NCI-H774 (cell line): Measurements from ENCODE around the gene SPINT1.

Source experiments
- DNase-seq: peaks from one replicate; lab custom pipeline; 2025; lab: John Stamatoyannopoulos, UW

SPINT1 gene

DNA sequence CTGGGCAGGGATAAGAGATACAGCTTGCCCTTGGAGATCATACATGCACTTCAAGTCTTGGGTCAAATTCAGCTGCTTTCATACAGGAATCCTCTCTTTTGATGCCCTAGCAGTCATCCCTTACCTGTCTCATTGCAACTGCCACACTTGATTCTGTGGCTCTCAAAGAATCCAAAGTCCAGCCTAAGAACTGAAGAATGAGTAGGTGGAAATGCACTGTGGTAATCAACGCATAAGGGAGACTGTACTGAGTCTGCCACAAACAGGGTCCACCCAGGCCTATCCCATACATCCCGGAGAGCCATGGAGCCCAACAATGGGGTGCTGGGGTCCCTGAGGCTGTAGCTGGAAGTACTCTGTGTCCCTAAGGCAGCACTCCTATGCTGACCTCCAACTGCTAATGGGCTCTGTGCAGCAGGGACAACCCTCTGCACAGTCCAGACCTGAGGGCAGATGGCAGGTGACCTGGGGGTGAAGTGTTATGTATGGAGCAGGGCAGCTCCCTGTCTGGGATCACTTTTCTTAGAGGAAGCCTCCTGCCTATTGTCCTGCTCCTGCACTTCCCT is 48.7 kb downstream of the SPINT1 start:
- DNase-seq, result no peak

DNA sequence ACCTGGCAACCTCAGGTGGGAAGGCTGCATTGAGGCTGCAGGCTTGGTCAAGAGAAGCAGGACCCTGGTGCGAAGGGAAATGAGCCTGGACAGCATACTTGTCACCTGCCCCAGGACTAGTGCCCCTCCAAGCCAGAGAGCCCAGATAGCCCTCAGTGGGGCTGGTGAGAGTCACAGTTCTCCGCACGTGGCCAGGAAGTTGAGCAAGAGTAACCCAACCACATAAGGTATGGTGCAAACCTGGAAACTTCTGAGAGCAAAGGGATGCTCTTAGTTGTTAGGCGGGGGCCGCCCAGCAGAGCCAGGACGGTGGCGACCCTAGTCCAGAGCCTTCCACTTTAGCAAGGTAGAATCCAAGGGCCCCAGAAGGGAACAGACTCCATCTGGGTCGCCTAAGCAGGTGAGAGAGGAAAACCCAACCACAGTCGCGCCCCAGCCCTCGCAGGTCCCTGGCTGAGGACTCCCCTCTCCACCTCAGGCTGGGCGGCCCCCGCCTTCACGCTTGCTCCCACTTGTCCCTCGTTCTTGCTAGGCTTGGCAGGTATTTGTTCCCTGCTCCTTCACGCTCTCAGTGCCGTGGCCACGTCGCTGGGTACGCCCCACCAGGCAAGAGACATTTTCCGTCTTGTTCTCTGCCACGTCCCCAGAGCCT is 49.3 kb downstream of the SPINT1 start:
- no peak for DNase-seq

DNA sequence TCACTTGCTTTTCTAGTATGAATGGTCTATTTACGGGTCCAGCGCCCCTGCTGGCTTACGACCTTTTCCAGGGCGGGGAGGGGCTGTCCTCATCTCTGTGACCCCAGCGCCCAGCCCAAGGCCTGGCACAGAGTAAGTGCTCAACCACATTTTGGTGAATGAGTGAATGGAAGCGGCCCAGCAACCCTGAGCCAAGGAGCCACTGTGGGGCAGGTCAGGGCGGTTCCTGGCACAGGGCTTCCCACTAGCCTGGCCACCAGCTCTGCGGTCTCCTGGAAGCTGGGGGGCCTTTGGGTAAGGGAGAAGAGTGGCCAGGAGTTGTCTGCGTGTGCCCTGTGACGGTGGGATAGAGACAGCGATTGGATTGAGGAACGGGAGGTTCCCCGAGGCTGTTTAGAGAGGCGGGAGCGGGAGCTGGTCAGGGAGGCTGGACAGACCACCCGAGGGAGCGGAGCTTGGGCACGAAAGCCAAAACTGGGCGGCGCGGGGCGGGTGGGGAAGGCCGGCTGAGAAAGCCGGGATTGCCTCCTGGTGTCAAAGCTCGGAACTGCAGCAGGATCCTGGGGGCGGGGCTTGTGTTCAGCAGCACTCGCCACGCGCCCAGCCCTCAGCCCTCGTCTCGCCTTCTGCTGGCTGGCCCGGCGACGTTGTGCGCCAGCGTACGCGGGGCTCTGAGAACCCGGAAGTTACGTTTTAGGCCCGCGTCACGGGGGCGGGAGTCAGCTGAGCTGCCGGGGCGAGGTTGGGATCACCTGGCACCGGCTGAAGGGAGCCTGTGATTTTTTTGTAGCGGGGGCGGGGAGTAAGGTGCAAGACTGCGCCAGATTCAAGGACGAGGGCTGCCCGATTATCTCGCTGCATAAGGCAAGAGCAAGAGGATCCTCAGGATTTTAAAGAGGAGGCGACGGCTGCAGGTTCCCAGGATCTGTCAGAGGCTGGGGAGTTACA is 50.2 kb downstream of the SPINT1 start, which contains the start of gene VPS18:
VPS18 (plus strand) TSS at position 718 of the 948 bp plus-strand sequence. CDS start 319 bp downstream, outside the sequence.
- peak; percentile 96 for DNase-seq

DNA sequence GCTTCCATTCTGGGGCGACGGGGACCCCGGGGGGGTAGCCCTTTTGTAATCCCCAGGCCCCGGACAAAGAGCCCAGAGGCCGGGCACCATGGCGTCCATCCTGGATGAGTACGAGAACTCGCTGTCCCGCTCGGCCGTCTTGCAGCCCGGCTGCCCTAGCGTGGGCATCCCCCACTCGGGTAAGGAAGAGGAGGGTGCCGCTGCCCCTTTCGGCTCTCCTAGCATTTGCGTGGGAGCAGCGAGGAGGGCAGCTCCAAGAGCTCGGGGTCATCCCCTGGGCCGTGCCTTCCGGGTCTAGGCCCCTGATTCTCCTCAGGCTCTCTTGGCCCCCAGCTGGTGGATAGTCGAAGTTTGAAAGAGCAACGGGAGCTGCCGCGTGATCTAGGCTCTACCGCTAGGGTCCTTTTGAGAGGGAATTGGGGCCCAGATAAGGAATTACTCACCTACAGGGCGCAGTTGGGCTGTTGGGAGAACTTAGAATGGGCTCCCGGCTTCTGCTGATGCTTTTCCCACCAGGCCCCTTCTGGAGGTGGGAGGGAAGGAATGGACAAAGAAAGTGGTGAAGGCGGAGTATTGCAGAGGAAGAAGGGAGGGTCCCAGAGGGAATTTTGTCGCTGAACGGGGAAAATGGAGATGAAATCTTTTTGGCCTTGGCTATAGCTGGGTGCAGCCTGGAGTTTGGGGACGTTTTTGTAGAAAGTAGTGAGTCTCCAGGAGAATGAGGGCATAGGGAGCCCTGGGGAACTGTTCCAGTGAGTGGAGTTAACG is 51.0 kb downstream of the SPINT1 start:
- no peak for DNase-seq

DNA sequence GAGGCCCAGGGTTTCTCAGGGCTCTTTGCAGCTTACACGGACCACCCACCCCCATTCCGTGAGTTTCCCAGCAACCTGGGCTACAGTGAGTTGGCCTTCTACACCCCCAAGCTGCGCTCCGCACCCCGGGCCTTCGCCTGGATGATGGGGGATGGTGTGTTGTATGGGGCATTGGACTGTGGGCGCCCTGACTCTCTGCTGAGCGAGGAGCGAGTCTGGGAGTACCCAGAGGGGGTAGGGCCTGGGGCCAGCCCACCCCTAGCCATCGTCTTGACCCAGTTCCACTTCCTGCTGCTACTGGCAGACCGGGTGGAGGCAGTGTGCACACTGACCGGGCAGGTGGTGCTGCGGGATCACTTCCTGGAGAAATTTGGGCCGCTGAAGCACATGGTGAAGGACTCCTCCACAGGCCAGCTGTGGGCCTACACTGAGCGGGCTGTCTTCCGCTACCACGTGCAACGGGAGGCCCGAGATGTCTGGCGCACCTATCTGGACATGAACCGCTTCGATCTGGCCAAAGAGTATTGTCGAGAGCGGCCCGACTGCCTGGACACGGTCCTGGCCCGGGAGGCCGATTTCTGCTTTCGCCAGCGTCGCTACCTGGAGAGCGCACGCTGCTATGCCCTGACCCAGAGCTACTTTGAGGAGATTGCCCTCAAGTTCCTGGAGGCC is 55.8 kb downstream of the SPINT1 start:
- DNase-seq, result no peak

DNA sequence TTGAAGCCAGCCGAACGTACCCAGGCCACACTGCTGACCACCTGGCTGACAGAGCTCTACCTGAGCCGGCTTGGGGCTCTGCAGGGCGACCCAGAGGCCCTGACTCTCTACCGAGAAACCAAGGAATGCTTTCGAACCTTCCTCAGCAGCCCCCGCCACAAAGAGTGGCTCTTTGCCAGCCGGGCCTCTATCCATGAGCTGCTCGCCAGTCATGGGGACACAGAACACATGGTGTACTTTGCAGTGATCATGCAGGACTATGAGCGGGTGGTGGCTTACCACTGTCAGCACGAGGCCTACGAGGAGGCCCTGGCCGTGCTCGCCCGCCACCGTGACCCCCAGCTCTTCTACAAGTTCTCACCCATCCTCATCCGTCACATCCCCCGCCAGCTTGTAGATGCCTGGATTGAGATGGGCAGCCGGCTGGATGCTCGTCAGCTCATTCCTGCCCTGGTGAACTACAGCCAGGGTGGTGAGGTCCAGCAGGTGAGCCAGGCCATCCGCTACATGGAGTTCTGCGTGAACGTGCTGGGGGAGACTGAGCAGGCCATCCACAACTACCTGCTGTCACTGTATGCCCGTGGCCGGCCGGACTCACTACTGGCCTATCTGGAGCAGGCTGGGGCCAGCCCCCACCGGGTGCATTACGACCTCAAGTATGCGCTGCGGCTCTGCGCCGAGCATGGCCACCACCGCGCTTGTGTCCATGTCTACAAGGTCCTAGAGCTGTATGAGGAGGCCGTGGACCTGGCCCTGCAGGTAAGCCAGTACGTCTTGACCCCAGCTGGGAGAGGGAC is 56.6 kb downstream of the SPINT1 start:
- DNase-seq, result no peak

DNA sequence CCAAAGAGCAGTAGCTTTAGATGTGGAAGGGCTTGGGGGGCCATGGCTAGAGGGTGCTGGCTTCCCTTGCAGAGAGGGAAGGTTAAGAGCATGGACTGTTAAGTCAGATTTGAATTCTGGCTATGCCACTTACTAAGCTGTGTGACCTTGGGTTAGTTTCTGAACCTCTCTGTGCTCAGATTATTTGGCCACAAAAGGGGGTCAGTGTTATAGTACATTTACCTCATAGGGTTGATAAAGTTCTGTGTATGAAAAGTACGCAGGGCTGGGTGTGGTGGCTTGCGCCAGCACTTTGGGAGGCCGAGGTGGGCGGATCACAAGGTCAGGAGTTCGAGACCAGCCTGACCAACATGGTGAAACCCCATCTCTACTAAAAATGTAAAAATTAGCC is 57.2 kb downstream of the SPINT1 start:
- no peak for DNase-seq

DNA sequence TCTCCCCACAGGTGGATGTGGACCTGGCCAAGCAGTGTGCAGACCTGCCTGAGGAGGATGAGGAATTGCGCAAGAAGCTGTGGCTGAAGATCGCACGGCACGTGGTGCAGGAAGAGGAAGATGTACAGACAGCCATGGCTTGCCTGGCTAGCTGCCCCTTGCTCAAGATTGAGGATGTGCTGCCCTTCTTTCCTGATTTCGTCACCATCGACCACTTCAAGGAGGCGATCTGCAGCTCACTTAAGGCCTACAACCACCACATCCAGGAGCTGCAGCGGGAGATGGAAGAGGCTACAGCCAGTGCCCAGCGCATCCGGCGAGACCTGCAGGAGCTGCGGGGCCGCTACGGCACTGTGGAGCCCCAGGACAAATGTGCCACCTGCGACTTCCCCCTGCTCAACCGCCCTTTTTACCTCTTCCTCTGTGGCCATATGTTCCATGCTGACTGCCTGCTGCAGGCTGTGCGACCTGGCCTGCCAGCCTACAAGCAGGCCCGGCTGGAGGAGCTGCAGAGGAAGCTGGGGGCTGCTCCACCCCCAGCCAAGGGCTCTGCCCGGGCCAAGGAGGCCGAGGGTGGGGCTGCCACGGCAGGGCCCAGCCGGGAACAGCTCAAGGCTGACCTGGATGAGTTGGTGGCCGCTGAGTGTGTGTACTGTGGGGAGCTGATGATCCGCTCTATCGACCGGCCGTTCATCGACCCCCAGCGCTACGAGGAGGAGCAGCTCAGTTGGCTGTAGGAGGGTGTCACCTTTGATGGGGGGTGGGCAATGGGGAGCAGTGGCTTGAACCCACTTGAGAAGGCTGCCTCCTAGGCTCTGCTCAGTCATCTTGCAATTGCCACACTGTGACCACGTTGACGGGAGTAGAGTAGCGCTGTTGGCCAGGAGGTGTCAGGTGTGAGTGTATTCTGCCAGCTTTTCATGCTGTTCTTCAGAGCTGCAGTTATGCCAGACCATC is 59.0 kb downstream of the SPINT1 start:
- no peak for DNase-seq

DNA sequence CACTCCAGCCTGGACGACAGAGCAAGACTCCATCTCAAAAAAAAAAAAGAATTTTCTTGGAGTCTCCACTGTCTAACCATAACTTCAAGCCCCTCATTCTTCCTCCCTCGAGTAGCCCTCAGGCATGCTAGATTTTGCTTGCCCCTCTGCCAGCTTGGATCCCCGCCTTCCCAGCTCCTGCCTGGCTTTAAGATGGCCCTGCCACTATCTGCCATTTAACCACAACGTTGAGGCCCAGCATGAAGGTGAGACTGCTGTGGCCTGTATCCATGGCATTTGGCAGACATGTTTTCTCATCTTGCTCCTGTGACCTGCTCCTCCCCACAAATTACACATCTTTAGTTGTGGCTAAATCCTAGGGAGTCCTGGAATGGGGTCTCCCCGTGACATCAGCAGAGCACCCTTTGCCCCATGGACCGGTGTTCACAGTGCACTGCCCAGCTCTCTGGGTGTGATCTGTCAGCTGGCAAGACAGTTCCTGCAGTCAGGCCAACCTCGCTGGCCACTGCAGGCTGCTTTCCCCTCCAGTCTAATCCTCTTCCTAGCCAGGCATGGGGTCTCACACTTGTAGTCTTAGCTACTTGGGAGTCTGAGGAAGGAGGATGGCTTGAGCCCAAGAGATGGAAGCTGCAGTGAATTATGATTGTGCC is 60.8 kb downstream of the SPINT1 start:
- no peak for DNase-seq

DNA sequence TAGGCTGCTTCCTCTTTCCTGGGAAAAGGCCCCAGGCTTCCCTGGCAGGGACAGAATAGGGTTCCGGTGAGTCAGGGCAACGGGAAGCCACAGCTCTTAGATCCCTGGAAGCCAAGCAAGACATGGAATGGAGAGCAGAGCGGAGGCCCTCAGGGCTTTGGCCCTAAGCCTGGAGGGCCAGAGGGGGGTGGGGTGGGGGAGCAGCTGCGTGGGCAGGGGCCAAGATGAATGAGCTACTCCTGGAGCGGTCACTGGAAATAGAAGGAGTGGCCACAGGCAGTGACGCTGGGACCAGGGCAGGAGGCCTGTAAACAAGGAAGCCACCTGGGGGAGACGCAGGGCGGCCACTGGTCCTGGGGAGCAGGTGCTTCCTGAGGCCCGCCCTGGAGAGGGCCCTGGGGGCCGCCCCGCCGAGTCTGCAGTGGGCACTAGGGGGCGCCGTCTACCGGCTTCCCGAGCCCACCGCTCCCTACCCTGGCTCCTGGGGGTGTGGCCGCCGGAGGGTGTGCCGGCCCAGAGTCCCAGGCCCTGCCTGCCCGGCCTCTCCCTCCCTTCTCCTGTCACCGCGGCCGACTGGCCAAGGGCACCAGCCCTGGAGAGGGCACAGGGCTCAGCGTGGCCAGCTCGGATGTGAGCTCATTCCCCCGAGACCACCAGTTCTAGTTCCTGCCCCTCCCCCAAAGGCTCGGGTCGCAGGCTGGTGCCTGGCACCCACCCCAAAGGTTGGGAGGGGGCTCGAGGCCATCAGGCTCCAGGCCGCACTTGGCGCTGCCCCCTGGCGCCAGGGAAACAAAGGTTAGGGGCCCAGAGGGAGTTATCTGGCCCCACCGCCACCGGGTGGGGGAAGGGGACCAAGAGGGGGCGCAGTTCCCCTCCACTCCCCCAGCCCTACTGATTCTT is 62.5 kb downstream of the SPINT1 start:
- peak; percentile 91 for DNase-seq

DNA sequence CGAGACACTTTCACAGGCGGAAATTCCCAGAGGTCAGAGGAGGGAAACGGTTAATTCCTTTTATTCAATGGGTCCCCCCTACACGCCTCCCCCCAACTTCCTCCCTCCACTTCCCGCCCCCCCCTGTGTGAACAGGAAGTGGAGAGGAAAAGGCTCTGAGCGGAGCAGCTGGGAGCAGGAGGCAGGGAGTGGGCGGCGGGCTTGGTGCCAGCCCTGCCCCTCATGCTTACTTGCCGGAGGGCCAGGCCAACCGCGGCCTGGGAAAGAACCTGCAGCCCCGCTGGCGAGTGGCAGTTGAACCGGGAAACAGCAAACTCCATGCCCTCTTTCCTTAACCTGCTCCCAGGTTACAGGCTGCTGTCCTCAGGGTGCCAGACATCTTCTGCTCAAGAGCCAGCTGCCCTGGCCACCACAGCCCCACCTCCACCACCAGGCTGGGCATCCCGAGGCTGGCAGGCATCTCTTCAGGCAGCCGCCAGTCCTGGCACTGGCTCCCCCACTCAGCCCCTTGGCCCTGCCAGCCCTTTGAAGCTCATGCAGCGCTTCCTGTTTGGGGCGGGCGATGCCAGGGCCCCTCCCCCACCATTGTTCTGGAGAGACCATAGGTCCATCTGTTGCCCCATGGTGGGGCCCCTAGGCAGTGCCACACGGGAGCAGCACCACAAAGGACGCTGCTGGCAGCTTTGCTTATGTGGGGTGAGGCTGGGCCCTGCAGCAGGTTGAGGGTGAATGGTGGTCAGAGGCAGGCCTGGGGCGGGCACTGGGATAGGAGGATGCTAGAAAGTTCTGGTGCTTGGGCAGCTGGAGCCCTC is 63.3 kb downstream of the SPINT1 start:
- peak; percentile 68 for DNase-seq
